Skin of body (tissue), 2 donors: ENCODE data around the gene PLAC9. TPM values are rescaled to one million over a fixed set of nuclear protein-coding genes. Genes with fewer than 3 reads are reported as not detected.

ENCODE experiments used
- DNase-seq: peaks from one replicate; lab custom pipeline; 2025; lab: John Stamatoyannopoulos, UW
- total RNA-seq: library from RNA; depleted of rRNA; stranded (reverse); fragments of >200 nt; gene quantifications from one replicate; pipeline ENCODE4 v1.2.3, GENCODE V29; 2014

Gene PLAC9
- total RNA-seq, 1 donor from 2014 or later: 40.2 TPM

DNA sequence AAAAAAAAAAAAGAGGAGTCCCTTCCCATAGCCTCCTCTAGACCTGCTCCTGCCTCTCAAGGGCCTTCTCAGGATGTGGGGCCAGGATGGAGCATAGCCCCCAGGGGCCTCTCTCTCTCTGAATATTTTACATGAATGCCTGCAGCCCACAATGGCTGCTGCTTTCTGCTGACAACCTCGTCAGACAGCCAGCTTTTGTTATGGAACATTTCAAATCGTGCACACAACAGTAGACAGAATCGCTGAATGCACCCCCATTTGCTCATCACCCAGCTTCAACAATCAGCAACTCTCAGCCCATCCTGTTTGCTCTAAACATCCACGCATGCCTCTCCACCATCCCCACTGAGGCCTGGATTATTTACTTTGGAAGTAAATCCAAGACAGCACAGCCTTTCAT is 5.4 kb downstream of the PLAC9 start:
- DNase-seq: peak; percentile 75

DNA sequence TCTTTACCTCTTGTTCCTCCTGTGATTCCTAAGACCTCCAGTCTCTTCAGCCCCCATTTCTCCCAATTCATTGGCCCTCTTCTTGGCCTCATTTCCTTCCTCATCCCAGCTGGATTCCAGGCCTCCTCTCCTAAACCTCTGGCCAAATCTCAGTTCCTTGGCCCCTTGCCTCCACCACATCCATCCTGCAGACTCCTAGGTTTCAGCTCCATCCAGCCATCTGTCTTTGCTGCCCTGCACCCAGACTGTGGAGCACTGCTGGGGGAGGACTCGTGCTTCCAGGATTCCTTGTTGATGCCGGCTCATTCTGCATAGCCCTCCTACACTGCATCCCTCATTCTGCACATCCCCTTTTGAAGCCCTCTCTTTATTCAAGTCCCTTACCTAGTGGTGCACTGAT is 6.7 kb downstream of the PLAC9 start:
- no peak for DNase-seq

DNA sequence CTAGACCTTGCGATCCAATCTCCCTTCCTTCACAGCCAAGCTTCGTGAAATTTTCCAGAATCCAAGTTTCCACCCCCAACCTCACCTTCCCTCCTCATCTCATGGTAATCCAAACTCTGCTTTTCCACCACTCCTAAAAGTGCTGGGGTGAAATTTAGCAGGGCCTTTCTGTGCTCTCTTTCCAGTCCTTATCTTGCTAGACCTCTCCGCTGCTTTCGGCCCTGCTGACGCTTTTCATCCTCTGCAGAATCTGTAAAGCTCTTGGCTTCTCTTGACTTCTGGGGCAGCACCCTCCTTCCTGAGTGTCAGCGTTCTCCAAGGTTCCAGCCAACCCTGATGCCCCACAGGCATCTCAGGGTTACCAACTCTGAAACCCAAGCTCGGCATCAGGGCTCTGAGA is 7.7 kb downstream of the PLAC9 start:
- no peak for DNase-seq

DNA sequence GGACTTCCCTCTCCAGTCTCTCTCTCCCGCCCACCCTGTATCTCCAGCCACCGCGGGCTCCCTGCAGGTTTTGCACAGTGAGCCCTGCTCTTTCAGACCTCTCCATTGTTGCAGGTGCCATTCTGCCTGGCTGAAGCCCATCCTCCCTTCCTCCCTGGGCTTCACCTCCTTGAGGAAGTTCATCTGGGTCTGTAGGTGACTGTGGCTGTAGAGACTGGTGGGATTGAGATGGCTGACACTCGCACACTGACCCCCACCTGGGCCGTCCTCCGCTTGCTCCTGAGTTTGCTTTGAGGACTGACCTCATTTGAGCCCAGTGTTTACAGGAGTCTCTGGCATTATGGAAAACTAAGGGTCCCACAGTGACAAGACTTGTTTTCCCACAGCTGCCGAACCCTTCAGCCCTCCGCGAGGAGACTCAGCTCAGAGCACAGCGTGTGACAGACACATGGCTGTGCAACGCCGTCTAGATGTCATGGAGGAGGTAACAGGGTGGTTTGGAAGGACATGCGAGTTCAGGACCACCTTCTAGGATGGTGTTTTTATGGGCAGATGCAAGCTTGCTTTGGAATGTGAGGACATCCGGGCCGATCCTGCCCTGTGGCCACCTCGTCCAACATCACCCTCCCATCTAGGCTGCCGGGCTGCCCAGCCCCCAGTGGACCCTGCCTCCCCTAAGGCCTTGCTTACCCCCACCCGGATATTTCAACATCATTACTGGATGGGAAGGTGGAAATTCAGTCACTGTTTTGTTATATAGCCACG is 9.3 kb downstream of the PLAC9 start:
- DNase-seq: no peak

DNA sequence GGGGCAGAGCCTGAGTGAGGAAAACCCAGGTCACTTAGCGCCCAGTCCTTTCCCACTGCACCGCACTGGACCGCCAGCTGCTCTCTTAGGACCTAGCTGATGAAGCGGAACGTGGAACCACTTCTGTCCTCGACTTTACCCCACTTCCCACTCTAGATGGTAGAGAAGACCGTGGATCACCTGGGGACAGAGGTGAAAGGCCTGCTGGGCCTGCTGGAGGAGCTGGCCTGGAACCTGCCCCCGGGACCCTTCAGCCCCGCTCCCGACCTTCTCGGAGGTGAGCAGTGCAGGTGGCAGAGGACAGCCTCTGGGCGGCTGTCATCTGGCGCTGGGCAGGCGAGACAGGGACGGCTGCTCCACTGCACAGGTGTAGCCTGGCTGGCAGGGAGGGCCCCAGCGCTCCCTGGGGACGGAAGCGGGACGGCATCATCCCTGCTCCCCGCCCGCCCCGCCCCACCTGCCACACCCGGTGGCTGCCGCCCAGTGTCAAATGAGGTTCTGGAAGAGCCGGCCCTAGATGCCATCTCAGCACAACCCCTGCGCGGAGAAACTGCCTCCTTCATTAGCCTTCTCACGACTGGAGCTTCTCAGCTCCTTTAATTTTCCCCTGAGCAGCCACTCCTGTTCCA is 11.7 kb downstream of the PLAC9 start:
- no peak for DNase-seq

DNA sequence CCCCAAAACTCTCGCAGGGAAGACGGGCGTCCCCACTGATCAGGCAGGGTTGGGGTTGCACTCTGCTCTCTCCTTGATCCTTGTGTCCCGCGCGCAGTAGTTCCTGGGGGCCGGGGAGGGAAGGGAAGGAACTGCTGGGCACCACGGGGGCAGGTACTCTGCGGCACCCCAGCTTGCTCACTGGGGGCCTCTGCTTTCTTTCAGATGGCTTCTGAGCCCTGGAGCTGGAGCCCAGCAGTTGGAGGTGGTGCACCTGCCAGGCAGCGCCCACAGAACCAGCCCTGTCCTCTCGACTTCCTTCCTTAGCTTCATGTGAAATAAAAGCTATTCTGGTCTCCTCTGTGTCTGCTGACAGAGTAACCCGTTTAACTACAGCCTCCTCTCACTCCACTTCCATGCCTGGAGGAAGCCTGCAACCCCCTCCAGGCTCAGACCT is 12.2 kb downstream of the PLAC9 start:
- DNase-seq: no peak

DNA sequence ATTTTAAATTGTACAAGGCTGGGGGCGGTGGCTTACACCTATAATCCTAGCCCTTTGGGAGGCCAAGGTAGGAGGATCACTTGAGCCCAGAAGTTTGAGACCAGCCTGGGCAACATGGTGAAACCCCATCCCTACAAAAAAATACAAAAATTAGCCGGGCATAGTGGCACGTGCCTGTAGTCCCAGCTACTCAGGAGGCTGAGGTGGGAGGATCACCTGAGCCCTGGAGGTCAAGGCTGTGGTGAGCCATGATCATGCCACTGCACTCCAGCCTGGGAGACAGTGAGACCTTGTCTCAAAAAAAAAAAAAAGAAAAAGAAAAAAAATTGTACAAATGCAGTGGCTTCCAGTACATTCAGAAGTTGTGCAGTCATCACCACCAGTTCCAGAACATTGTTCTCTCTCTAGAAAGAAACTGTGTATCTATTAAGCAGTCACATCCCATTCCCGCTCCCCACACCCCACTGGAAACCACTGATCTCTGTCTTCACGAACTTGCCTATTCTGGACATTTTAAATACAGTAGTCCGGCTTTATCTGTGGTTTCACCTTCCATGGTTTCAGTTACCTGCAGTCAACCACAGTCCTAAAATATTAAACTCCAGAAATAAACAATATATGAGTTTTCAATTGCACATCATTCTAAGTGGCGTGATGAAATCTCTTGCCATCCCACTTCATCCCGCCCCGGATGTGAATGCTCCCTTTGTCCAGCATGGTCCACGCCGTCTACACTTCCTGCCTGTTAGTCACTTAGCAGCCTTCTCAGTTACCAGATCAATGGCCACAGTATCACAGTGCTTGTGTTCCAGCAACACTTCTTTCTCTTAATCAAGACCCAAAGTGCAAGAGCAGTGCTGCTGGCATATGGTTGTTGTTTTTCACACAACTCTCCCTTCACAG is 13.1 kb downstream of the PLAC9 start:
- peak; percentile 24 for DNase-seq

DNA sequence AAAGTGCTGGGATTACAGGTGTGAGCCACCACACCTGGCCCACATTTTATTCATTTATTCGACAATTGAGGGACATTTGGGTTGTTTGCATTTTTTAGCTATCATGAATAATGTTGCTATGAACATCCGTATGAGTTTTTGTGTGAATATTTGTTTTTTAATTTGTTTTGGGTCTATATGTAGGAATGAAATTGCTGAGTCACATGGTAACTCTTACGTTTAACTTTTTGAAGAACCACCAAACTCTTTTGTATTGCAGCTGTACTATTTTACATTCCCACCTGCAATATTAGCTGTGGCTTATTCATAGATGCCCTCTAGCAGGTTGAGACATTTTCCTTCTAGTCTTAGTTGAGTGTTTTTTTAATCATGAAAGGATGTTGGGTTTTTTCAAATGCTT is 14.4 kb downstream of the PLAC9 start:
- no peak for DNase-seq

DNA sequence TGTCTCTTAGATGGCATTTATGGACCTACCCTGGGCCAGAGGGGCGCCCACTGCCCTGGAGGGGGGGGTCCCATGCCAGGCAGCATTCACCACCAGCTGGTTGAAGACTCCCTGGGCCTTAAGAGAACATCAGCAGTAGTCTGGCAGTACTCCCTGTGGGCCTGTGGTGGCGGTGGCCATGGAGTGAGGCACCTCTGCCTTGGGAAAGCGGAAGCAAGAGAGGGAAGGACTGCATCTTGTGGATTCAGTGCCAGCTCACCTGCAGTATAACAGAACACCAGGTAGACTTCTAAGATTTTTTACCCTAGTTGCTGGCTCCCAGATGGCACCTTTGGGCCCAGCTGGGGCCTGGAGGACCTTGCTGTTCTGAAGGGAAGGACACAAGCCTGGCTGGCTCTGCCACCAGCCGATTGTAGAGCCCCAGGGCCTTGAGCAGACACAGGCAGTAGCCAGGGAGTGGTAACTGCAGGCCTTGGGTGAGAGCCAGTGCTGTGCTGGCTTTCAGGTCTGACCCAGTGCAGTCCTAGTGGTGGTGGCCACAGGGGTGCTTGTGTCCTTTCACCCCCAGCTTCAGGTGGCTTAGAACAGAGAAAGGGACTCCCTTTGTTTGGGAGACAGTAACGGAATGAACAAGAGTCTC is 15.8 kb downstream of the PLAC9 start:
- DNase-seq: no peak

DNA sequence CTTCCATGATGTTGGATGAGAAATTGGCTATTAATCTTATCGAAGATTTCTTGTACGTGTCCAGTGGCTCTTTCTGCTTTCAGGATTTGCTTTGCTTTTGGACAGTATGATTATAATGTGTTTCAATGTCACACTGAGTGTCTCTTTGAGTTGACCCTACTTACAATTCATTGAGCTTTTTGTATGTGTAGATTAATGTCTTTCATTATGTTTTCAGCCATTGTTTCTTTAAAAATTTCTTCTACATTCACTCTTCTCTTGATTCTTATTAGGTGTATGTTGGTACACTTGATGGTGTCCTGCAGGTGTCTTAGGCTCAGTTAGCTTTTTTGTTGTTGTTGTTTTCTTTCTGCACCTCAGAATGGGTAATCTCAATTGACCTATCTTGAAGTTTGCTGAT is 16.6 kb downstream of the PLAC9 start:
- no peak for DNase-seq

DNA sequence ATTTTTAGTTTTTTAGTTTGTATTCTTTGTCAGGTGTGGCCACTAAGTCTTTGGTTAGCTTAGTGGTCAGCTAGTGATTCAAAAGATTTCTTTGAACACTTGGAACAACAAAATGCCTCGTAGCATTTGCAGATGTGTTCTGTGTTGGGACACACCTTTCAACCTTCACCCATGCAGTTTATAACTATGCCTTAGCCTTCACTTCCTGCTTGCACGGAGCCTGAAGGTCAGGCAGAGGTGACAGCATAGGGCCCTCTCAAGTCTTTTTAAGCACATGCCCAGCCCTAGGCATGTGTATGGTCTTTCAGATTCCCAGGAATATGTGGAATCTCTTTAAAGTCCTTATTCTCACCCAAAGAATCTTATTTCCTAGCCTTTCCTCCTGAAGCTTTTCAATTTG is 17.6 kb downstream of the PLAC9 start:
- DNase-seq: no peak

DNA sequence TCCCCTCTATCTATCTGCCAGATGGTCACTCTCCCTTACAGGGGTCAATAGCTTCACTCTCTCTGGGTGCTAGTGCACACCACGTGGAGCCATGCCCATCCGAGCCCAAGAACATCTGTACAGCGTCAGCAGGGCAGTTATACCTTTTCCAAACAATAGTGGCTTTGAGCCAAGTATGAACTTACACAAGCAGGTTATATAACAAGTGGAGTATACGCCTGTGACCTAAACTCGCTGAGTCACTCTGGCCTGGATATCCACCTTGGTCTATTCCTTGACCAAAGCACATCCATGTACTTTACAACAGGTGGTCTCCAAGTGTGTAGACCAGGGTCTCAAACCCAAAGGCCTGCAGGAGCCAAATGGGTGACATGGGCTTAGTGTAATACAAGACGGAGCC is 20.3 kb downstream of the PLAC9 start:
- DNase-seq: no peak

DNA sequence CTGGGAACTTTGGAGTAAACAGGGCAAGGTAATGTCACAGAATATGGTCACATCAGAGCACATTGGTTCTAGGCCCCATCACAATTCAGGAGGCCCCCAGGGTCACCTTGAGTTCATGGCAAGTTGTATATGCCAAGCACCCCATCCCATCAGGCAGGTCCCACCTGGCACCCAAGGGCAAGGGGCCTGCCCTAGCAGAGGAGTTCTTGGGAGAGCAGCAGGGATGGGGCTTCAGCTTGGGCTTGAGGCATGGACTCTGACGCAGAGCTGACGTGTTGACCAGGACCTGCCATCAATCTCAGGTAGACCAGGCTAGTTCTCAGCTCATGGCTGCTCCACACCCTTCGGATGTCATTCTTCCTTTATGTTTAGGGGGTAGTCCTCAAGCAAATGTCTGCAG is 20.9 kb downstream of the PLAC9 start:
- no peak for DNase-seq

DNA sequence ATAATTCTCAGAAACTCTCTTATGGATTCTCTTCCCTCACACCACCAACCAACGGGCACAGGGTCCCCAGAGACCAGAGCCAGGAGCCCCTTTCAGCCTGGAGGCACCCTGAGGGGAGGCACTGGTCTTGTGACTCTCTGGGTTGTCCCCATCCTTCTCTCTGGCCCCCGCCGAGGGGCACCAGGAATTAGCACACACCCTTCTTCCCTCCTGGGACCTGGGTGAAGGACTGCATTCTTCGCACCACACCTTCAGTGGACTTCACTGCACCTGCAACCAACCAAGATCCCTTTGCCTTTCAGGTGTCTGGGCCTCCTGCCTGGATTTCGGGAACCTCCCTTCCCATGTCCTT is 22.1 kb downstream of the PLAC9 start:
- DNase-seq: no peak

DNA sequence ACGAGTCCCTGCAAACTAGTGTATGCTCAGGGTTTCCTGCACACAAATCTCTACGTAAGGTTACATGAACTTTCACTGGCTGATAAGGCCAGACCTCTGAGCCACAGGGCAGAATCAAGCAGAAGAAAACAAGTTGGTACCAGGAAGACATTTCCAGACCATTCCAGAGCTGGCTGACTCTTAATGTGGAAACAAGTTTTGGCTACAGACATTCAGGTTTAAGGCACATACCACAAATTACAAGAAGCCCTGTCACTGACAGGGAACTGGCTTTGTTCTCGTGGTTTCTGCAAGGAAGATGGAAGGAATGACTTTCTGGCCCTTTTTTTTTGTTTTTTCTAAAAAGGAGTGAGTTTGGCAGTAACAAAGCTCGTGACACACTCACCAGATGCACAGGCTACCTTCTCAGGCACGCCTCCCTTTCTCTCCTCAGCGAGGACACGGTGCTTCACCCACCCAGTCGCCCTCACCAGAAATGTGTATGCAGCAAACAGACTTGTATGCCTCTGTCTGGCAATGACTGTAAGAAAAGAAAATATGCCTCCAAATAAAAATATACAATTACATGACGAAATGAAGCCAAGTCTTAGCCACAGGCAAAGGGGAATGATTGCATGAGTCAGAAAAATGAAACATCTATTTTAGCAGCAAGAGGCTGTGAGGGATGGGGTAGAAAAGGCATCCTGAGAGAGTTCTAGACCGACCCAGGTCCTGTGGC is 22.6 kb downstream of the PLAC9 start:
- DNase-seq: peak; percentile 51

DNA sequence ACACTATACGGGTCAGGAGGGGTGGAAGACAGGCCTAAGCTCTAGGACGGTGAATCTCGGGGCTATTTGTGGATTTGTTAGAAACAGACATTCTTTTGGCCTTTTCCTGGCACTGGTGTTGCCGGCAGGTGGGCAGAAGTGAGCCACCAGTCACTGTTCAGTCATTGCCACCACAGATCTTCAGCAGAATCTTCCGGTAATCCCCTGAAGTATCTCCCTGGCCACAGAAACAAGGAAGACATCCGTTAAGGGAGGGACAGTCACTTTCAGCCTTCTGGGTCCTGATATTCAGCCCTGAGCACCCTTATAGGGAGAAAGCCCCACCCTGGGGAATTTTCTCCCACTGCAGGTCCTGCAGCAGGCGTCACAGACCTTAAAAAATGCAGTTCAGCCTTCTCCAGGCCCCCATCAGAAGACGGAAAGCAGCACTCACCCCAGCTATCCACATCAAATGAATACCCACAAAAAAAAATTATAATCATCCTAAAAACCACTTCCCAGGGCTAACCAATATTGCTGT is 23.2 kb downstream of the PLAC9 start:
- DNase-seq: no peak

DNA sequence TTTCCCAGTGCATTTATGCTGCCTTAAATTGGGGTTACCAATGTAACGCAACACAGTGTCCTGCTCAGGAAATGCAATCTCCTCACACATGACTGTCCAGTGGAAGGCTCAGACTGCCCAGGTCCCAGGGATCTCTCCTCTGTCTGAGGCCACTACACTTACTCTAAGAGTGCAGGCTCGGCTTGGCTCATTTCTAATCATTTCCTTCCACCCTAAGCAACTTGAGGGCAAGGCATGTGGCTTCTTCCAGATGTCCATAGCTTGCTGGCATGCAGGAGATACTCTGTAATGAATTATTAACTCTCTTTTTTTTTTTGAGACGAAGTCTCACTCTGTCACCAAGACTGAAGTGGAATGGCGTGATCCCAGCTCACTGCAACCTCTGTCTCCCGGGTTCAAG is 23.7 kb downstream of the PLAC9 start:
- no peak for DNase-seq

DNA sequence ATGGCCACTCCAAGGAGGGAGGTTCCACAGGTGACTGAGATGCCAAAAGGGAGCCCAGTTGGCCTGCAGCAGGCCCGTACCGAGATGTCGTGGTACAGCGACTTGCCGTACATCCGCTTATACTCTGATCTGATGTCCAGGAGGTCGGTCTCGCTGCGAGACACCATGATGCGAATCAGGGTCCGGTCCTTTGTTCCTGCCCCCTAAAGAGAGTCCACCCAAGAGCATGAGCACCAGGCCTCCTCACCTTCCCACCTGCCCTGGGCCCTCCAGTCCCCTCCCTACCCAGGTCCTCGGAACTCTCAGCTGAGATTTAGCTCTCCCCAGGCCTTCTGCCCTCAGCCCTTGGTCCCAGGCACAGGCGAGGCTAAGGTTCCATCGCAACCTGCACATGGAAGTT is 25.0 kb downstream of the PLAC9 start:
- DNase-seq: no peak

DNA sequence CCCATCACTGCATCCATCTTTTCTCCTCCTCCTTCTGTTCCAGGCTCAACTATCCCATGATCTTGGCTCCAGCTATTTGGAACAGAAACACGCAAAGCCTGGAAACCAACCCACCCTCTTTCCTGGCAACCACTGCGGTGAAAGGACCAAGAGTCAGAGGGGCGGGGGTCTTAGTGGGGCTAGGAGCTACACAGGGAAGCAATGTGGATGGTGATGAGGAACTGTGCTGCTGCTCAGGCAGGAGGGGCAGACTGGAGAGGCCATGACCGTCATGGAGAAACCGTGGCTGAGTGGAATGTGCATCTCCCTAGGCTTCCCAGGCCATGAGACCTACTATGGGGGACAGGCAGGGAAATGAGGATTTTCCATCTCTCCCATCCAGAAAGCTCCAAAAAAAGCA is 25.6 kb downstream of the PLAC9 start:
- DNase-seq: no peak

DNA sequence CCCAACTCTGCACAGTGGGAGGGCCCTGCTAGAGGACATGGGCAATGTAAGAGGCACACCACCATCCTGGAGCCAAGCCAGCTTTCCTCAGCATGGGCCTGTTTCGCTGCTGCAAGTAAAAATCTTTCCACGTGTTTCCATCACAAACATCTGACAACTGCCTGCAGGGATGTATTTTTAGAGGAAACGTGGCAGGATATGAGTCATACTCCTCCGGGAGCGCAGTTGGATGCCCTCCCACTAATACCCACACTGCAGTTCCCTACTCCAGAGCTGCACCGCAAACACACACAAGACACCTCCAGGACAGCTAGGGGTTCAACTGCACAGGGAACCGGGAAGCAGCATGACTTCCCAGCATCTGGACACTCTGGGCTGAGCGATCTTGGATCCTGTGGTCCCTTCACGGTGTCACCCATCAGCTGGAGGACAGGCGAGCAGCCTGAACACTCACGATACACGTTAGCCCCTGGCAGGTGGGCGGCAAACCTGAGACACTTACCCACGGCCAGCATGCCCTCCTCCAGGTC is 26.1 kb downstream of the PLAC9 start:
- peak; percentile 98 for DNase-seq
